IMR-90 (cell line): ENCODE measurements around the gene LY86. TPM values are rescaled to one million over a fixed set of nuclear protein-coding genes. Genes with fewer than 3 reads are reported as not detected.

Experiments used
- ATAC-seq: fragments of 200-7000 bp; cut with Tn5 transposase; 2 replicates; pipeline ENCODE4 v1.9.1; 2020; ENCODE audit warnings: low read depth, mild to moderate bottlenecking, moderate library complexity
- BruUV-seq: library from RNA; stranded (reverse); fragments of 400-500 nt; replicated peaks from 2 replicates; lab custom pipeline; 2021; lab: Mats Ljungman, UMichigan
- CTCF ChIA-PET: fragments of 300-600 bp; formaldehyde crosslinking; extraction: SDS; loops from one replicate; lab custom pipeline; 2021; ENCODE audit warnings: antibody characterized with exemption; lab: Yijun Ruan, JAX
- POLR2A ChIA-PET: fragments of 300-600 bp; sonication (Branson Sonifier 250); formaldehyde crosslinking; loops from one replicate; lab custom pipeline; 2022; ENCODE audit warnings: antibody characterized with exemption; ENCODE audit not compliant: unreplicated experiment; lab: Charles Lee
- DNase-seq: peaks from one replicate; pipeline ENCODE4 v3.0.0; 2013
- H2AFZ ChIP-seq: replicated peaks from 2 replicates; pipeline ENCODE3; 2013; ENCODE audit warnings: low read length, mild to moderate bottlenecking; ENCODE audit not compliant: poor library complexity
- H2AK5ac ChIP-seq: 2 replicates; pipeline ENCODE4 v1.6.1; 2013; ENCODE audit warnings: low read depth, low read length, inconsistent platforms
- H2AK9ac ChIP-seq: replicated peaks from 2 replicates; pipeline ENCODE3; 2013; ENCODE audit warnings: mild to moderate bottlenecking, low read depth, low read length, moderate library complexity; ENCODE audit not compliant: poor library complexity
- H2BK120ac ChIP-seq: 2 replicates; pipeline ENCODE4 v1.6.1; 2013; ENCODE audit warnings: low read depth, low read length, inconsistent platforms
- H2BK15ac ChIP-seq: 3 replicates; pipeline ENCODE4 v1.6.1; 2013; ENCODE audit warnings: low read depth, low read length, inconsistent platforms
- H2BK20ac ChIP-seq: 2 replicates; pipeline ENCODE4 v1.6.1; 2013; ENCODE audit warnings: low read depth, mild to moderate bottlenecking, inconsistent platforms, low read length, moderate library complexity
- H2BK5ac ChIP-seq: 2 replicates; pipeline ENCODE4 v1.6.1; 2013; ENCODE audit warnings: mild to moderate bottlenecking, low read depth, low read length, inconsistent platforms; ENCODE audit not compliant: poor library complexity, severe bottlenecking
- H3K14ac ChIP-seq: replicated peaks from 2 replicates; pipeline ENCODE4 v1.6.1; 2013; ENCODE audit warnings: low read depth, low read length, inconsistent platforms
- H3K18ac ChIP-seq: 2 replicates; pipeline ENCODE4 v1.6.1; 2013; ENCODE audit warnings: low read depth, low read length, control low read depth
- H3K23ac ChIP-seq: 2 replicates; pipeline ENCODE4 v1.6.1; 2013; ENCODE audit warnings: low read depth, low read length, inconsistent platforms
- H3K27ac ChIP-seq: 2 replicates; pipeline ENCODE4 v1.5.1; 2013; ENCODE audit warnings: mild to moderate bottlenecking, control low read depth, low read length; ENCODE audit not compliant: insufficient read depth
- H3K27me3 ChIP-seq: 2 replicates; pipeline ENCODE4 v1.6.1; 2013; ENCODE audit warnings: low read length; ENCODE audit not compliant: control insufficient read depth, insufficient read depth
- H3K36me3 ChIP-seq: 2 replicates; pipeline ENCODE4 v1.6.1; 2013; ENCODE audit warnings: low read length, mixed read lengths; ENCODE audit not compliant: control insufficient read depth, insufficient read depth
- H3K4ac ChIP-seq: 2 replicates; pipeline ENCODE4 v1.6.1; 2013; ENCODE audit warnings: low read depth, low read length, inconsistent platforms
- H3K4me1 ChIP-seq: 2 replicates; pipeline ENCODE4 v1.6.1; 2013; ENCODE audit warnings: low read length, mixed read lengths; ENCODE audit not compliant: control insufficient read depth, insufficient read depth
- H3K4me2 ChIP-seq: 2 replicates; pipeline ENCODE4 v1.6.1; 2013; ENCODE audit warnings: low read depth, mild to moderate bottlenecking, control low read depth, low read length, moderate library complexity
- H3K4me3 ChIP-seq: 2 replicates; pipeline ENCODE4 v1.5.1; 2013; ENCODE audit warnings: low read depth, mild to moderate bottlenecking, control low read depth, low read length, moderate library complexity; ENCODE audit not compliant: insufficient read depth
- H3K56ac ChIP-seq: 2 replicates; pipeline ENCODE4 v1.6.1; 2013; ENCODE audit warnings: low read length, inconsistent platforms; ENCODE audit not compliant: insufficient read depth; ENCODE audit errors: extremely low read depth
- H3K79me1 ChIP-seq, 2 experiments: 2 replicates each; pipeline ENCODE4 v1.6.1; 2013; ENCODE audit warnings: low read length in 2 of 2, inconsistent platforms in 1 of 2, low read depth in 1 of 2
- H3K9ac ChIP-seq: 2 replicates; pipeline ENCODE4 v1.6.1; 2013; ENCODE audit warnings: low read depth, low read length, control low read depth
- H3K9me1 ChIP-seq: 2 replicates; pipeline ENCODE4 v1.6.1; 2013; ENCODE audit warnings: low read length, inconsistent platforms; ENCODE audit not compliant: insufficient read depth
- H3K9me3 ChIP-seq: 2 replicates; pipeline ENCODE4 v1.6.1; 2013; ENCODE audit warnings: low read length; ENCODE audit not compliant: control insufficient read depth, insufficient read depth
- H4K20me1 ChIP-seq: 2 replicates; pipeline ENCODE4 v1.6.1; 2013; ENCODE audit warnings: low read length, inconsistent platforms; ENCODE audit not compliant: insufficient read depth
- H4K5ac ChIP-seq: 2 replicates; pipeline ENCODE4 v1.6.1; 2013; ENCODE audit warnings: mild to moderate bottlenecking, low read depth, low read length, control low read depth
- H4K8ac ChIP-seq, 2 experiments: 2 replicates each; pipeline ENCODE4 v1.6.1; 2013; ENCODE audit warnings: low read depth in 2 of 2, low read length in 2 of 2, control low read depth in 1 of 2, inconsistent platforms in 1 of 2
- H4K91ac ChIP-seq: 2 replicates; pipeline ENCODE4 v1.6.1; 2013; ENCODE audit warnings: low read depth, low read length, inconsistent platforms; ENCODE audit not compliant: insufficient read depth
- BHLHE40 ChIP-seq: fragments of 150-350 bp; IDR thresholded peaks from 2 replicates; pipeline ENCODE4 v1.6.1; 2016; ENCODE audit warnings: mild to moderate bottlenecking, low read depth, low read length
- CEBPB ChIP-seq: IDR thresholded peaks from 2 replicates; pipeline ENCODE4 v1.6.1; 2012; ENCODE audit warnings: low read depth, low read length, improper control_type of control experiment
- FOS ChIP-seq: fragments of 150-350 bp; IDR thresholded peaks from 2 replicates; pipeline ENCODE4 v1.6.1; 2016; ENCODE audit warnings: low read depth, low read length
- MAFK ChIP-seq: IDR thresholded peaks from 2 replicates; pipeline ENCODE4 v1.6.1; 2012; ENCODE audit warnings: low read depth, low read length, improper control_type of control experiment
- MXI1 ChIP-seq: IDR thresholded peaks from 2 replicates; pipeline ENCODE4 v1.6.1; 2012; ENCODE audit warnings: low read depth, mild to moderate bottlenecking, low read length, moderate library complexity, borderline replicate concordance
- POLR2A ChIP-seq: IDR thresholded peaks from 2 replicates; pipeline ENCODE4 v1.6.1; 2012; ENCODE audit warnings: mild to moderate bottlenecking, low read depth, low read length
- RAD21 ChIP-seq: IDR thresholded peaks from 2 replicates; pipeline ENCODE4 v1.6.1; 2012; ENCODE audit warnings: low read length, improper control_type of control experiment
- RCOR1 ChIP-seq: IDR thresholded peaks from 2 replicates; pipeline ENCODE4 v1.6.1; 2012; ENCODE audit warnings: mild to moderate bottlenecking, low read length, improper control_type of control experiment; ENCODE audit not compliant: insufficient replicate concordance
- WGBS, 2 experiments: methylation state at CpG; one replicate each; pipeline versions ENCODE4 v1.1.5 to v1.1.7; 2013; ENCODE audit warnings: missing lambda C conversion rate in 2 of 2; ENCODE audit not compliant: insufficient read length in 1 of 2; ENCODE audit errors: extremely low coverage in 2 of 2; 5-methylcytosine and 5-hydroxymethylcytosine counted together
- dilution Hi-C: fragments of 300-500 bp; cut with HindIII; formaldehyde crosslinking; loops from one replicate; pipeline ENCODE4 v1.14.3; 2018; ENCODE audit warnings: low sequenced_read_pairs; ENCODE audit not compliant: unreplicated experiment
- in situ Hi-C: fragments of 300-500 bp; cut with MboI; formaldehyde crosslinking; loops from 3 replicates; pipeline ENCODE4 v1.14.3; 2019; ENCODE audit warnings: low sequenced_read_pairs, inconsistent platforms, mixed read lengths
- intact Hi-C: fragments of 100-400 bp; cut with micrococcal nuclease; formaldehyde crosslinking; loops from 2 replicates; pipeline ENCODE4 v1.10.0; 2022
- polyA plus RNA-seq, 3 experiments: library from polyadenylated mRNA; depleted of rRNA; stranded (reverse); fragments of >200 nt; gene quantifications; 2 replicates each; pipeline ENCODE4 v1.2.3, GENCODE V29; 2012; ENCODE audit warnings: low replicate concordance in 1 of 3
- total RNA-seq: library from RNA; depleted of rRNA; stranded (reverse); fragments of >200 nt; gene quantifications from 2 replicates; pipeline ENCODE4 v1.2.3, GENCODE V29; 2012

LY86 gene
- total and polyA plus RNA-seq, 2 of the 4 experiments (the other 2 are of a cell fraction) = not detected

DNA sequence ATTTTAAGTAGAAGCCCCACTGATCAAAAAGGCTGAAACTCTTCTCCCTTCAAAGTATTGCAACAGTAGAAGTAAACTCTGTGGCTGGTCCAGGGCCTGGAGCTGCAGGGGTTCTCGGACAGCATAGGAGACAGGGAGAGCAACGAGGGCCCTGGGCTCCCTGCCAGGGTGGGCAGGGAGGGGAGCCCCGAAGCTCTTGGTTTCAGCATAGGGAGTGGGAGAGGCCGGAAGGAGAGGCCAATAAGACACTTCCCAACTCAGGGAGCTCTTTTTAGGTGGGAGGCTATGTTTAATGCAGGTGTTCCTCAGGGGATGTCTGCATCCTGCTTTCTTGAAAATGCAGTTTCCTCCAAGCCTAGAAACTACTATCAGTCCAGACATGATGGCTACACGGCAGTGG is 91.1 kb downstream of the LY86 start:
- POLR2A ChIA-PET = no interaction called here
- no peak for TF ChIP-seq FOS
- no peak for TF ChIP-seq RAD21
- TF ChIP-seq MAFK = no peak
- no peak for TF ChIP-seq BHLHE40
- no peak for TF ChIP-seq MXI1
- no peak for TF ChIP-seq CEBPB
- no peak for TF ChIP-seq RCOR1
- no peak for TF ChIP-seq POLR2A
- no peak overlapping the region for H2AFZ ChIP-seq
- H2BK5ac ChIP-seq = no peak overlapping the region
- no peak overlapping the region for H3K9ac ChIP-seq
- intact Hi-C loops = loop anchor here (5.0 kb wide), 2 partner anchors 583 to 938 kb away; no protein-coding TSS in a partner anchor
- ATAC-seq = no peak
- no peak for DNase-seq
- peaks cover 10% of the 10 kb centered on the region for H3K27me3 ChIP-seq
- no peaks in the 10 kb centered on the region for H4K20me1 ChIP-seq
- no peak overlapping the region for H3K56ac ChIP-seq
- H3K9me1 ChIP-seq = no peaks in the 10 kb centered on the region
- no peak overlapping the region for H2BK120ac ChIP-seq
- WGBS, 2 experiments = no CpG with 5 or more reads among the region's 5 CpGs
- H3K18ac ChIP-seq = no peak overlapping the region
- BruUV-seq = no TSS peak
- H3K4me1 ChIP-seq = peaks cover 2% of the 10 kb centered on the region; the same call in 1 of the 2 replicates
- dilution Hi-C loops = no loop called here
- no peak overlapping the region for H3K14ac ChIP-seq
- H2BK20ac ChIP-seq = no peak overlapping the region
- no peak overlapping the region for H4K5ac ChIP-seq
- no peaks in the 10 kb centered on the region for H3K9me3 ChIP-seq
- in situ Hi-C loops = loop anchor here (10.0 to 25.0 kb wide), 2 partner anchors 565 to 933 kb away; no protein-coding TSS in a partner anchor
- no peak overlapping the region for H3K4me3 ChIP-seq
- no peak overlapping the region for H2AK5ac ChIP-seq
- no peak overlapping the region for H3K4me2 ChIP-seq
- H3K36me3 ChIP-seq = no peaks in the 10 kb centered on the region
- H3K23ac ChIP-seq = no peak overlapping the region
- H3K79me1 ChIP-seq = no peaks in the 10 kb centered on the region
- no peak overlapping the region for H4K91ac ChIP-seq
- H2AK9ac ChIP-seq = no peak overlapping the region
- no peak overlapping the region for H4K8ac ChIP-seq
- H2BK15ac ChIP-seq = no peak overlapping the region
- CTCF ChIA-PET = no interaction called here
- no peak overlapping the region for H3K4ac ChIP-seq
- no peak overlapping the region for H3K27ac ChIP-seq
